H7 (cell line): ENCODE results near the gene ENTHD1. TPM values are rescaled to one million over a fixed set of nuclear protein-coding genes. Genes with fewer than 3 reads are reported as not detected.
A peak's percentile ranks its signal among the peaks of the same experiment; 100 is the strongest.

Experiments
- DNase-seq: peaks from one replicate; pipeline ENCODE4 v3.0.0; 2012
- H3K27me3 ChIP-seq: 2 replicates; pipeline ENCODE4 v1.6.0; 2011; ENCODE audit warnings: mild to moderate bottlenecking, low read length; ENCODE audit not compliant: control insufficient read depth, insufficient read depth
- H3K36me3 ChIP-seq: replicated peaks from 2 replicates; pipeline ENCODE4 v1.5.1; 2011; ENCODE audit warnings: low read length; ENCODE audit not compliant: control insufficient read depth, insufficient read depth
- H3K4me3 ChIP-seq: 2 replicates; pipeline ENCODE4 v1.5.1; 2011; ENCODE audit warnings: low read depth, mild to moderate bottlenecking, control low read depth, low read length, moderate library complexity; ENCODE audit not compliant: insufficient read depth
- total RNA-seq: library from RNA; depleted of rRNA; stranded (reverse); fragments of >200 nt; shearing (Covaris generic); gene quantifications from 2 replicates; pipeline ENCODE4 v1.2.3, GENCODE V29; 2014

Gene ENTHD1
- total RNA-seq, 1 experiment from 2014 or later: not detected

DNA sequence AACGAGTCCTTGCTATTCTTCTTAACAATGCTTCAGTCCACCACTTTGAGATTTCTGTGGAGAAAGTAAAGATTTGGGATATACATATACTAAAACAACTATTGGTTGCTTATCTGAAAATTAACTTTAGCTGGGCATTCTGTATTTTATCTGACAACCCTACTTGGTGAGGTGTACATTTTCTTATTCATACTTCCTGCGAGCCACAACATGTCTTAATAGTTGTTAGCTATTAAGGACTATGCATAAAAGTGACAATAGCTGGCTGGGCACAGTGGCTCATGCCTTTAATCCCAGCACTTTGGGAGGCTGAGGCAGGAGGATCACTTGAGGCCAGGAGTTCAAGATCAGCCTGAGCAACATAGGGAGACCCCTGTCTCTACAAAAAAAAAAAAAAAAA is 38.6 kb upstream of the ENTHD1 start:
- H3K4me3 ChIP-seq: no peak overlapping the region
- no peaks in the 10 kb centered on the region for H3K27me3 ChIP-seq
- DNase-seq: no peak
- H3K36me3 ChIP-seq: no peaks in the 10 kb centered on the region

DNA sequence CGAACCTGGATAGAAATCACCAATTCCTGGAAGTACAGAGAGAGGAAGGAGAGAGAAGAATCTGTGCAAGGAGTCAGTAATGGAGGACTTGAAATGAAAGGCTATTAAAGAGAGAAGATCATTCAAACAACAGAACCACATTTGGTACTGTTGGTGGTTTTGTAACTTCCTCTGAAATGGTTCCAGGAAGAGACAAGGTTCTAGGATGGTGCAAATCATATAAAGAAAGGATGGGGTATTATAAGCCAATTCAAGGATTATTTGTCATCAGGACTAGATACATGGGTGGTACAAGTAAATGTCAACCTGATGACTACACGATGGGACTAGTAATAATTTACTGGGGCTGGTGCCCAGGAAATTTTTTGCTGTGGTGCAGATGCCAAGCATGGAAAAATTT is 37.7 kb upstream of the ENTHD1 start:
- Histone ChIP-seq H3K27me3 (no peaks in the 10 kb centered on the region), H3K4me3 (no peak overlapping the region), H3K36me3 (no peaks in the 10 kb centered on the region)
- DNase-seq: no peak

- H3K27me3 ChIP-seq: no peaks in the 10 kb centered on the region
- no peaks in the 10 kb centered on the region for H3K36me3 ChIP-seq
- DNase-seq: no peak
- no peak overlapping the region for H3K4me3 ChIP-seq
Observed at GRCh38 chr22:39928536-39929520, 35.3 kb upstream of the ENTHD1 start.

GRCh38 chr22:39927544-39927943 is 34.0 kb upstream of the ENTHD1 start:
- H3K36me3 ChIP-seq: no peaks in the 10 kb centered on the region
- peak; percentile 33 for DNase-seq
- no peak overlapping the region for H3K4me3 ChIP-seq
- H3K27me3 ChIP-seq: no peaks in the 10 kb centered on the region

DNA sequence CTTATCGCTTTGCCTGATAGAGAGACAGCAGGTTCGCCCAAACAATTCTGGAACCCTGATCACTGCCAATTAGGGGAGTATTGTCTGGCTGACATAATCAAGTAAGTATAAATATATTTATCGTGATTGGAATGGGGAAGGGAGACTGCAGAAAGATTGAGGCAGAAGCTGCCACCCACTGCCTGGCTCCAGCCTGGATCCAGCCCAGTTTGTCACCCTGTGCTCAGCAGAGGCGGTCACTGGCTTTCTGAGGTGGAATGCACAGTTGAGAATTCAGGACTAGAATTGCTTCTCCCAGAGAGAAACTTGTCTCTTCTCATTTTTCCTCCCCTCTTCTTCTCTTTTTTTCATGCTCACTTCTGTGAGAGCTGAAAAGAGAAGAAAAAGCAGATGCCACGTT is 33.2 kb upstream of the ENTHD1 start:
- Histone ChIP-seq H3K36me3 (no peaks in the 10 kb centered on the region), H3K4me3 (no peak overlapping the region), H3K27me3 (no peaks in the 10 kb centered on the region)
- DNase-seq: no peak

DNA sequence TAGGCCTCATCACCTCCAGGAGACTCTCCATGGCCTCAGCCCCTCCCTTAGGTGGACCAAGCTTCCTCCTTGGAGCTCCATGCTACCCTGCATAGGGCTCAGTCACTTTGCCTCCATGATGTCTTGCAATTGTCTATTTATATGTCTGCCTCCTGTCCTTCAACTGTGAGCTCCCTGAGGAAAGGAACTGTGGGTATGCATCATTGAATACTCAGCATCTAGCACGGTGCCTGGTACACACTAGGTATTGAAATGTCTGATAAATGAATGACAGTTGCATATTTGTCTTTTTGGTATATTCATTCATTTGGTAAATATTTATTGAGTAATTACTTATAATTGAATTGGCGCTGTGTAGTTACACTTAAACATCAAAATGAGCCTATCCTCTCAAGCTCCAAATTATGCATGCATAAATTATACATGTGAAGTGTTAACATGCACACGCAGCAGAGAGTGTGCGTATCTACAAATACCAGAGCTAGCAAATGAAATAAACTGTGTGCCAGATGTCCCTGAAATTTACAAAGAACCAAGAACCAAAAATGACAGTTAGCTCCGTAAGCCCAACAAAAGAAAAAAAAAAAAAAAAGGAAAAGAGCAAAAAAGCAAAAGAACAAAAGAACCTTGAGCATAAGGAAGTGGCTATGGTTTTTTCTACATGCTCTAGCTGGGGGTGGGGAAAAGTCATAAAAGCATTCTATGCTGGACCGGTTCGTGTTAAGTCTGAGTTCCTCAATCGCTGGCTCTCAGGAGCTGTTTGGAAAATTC is 32.5 kb upstream of the ENTHD1 start:
- Histone ChIP-seq H3K36me3 (no peaks in the 10 kb centered on the region), H3K4me3 (no peak overlapping the region), H3K27me3 (no peaks in the 10 kb centered on the region)
- no peak for DNase-seq

DNA sequence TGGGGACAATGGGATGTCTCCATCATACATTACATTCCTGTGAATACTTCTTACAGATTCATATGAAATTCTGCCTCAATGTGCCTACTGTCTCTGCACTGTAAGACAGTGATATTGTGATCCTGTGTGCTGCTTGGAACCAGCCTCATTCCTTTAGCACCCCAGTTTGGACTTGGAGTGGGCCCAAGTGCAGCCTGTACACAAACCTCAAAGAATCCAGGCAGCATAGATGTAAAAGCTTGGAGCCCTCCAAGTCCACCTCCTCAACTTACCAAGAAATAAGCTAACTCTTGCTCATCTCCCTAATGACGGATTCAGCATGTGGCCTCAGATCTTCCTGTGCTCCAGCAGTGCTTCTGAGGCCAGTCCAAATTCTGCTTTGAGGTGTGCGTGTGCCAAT is 31.7 kb upstream of the ENTHD1 start:
- H3K27me3 ChIP-seq: no peaks in the 10 kb centered on the region
- H3K36me3 ChIP-seq: no peaks in the 10 kb centered on the region
- DNase-seq: no peak
- no peak overlapping the region for H3K4me3 ChIP-seq

- Histone ChIP-seq H3K4me3 (no peak overlapping the region), H3K36me3 (no peaks in the 10 kb centered on the region), H3K27me3 (no peaks in the 10 kb centered on the region)
- no peak for DNase-seq
Observed at GRCh38 chr22:39924286-39924685, 30.7 kb upstream of the ENTHD1 start.

- Histone ChIP-seq H3K36me3 (no peaks in the 10 kb centered on the region), H3K27me3 (no peaks in the 10 kb centered on the region), H3K4me3 (no peak overlapping the region)
- no peak for DNase-seq
Observed at GRCh38 chr22:39923696-39924095, 30.1 kb upstream of the ENTHD1 start.

DNA sequence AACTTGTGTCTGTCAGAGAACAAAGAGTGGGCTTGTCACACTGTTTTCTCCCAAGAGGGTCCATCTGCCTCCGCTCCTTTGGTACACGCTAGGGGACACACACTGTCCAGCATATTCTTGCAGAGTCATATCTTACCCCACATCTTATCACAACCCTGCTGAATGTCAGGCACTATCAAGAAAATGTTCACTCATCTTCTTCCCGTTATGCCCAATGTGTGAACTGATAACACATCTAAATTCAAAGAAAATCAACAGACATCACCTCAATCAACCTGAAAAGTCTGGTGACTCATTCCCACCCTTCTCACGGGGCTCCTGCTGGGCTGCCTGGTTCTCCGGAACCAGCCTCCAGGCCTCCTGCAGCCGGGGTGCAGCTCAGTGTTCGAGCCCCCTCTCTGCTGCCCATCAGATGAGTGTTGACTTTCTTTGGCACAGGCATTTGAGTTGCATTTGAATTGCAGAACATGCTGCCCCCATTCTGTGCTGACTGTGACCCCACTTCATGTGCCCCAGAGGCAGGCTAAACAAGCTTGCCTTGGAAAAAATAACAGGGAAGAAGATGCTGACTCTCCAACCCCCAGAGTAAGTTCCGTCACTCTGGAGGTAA is 26.7 kb upstream of the ENTHD1 start:
- Histone ChIP-seq H3K36me3 (no peaks in the 10 kb centered on the region), H3K27me3 (no peaks in the 10 kb centered on the region), H3K4me3 (no peak overlapping the region)
- no peak for DNase-seq

- DNase-seq: no peak
Observed at GRCh38 chr22:39917776-39918495, 24.4 kb upstream of the ENTHD1 start.

GRCh38 chr22:39917197-39917643 is 23.7 kb upstream of the ENTHD1 start:
- no peak for DNase-seq
- no peaks in the 10 kb centered on the region for H3K27me3 ChIP-seq
- H3K4me3 ChIP-seq: no peak overlapping the region
- H3K36me3 ChIP-seq: no peaks in the 10 kb centered on the region

More at GRCh38 chr22:39917776-39918495, 24.4 kb upstream of the ENTHD1 start:
- Histone ChIP-seq H3K27me3 (no peaks in the 10 kb centered on the region), H3K4me3 (no peak overlapping the region), H3K36me3 (no peaks in the 10 kb centered on the region)

DNA sequence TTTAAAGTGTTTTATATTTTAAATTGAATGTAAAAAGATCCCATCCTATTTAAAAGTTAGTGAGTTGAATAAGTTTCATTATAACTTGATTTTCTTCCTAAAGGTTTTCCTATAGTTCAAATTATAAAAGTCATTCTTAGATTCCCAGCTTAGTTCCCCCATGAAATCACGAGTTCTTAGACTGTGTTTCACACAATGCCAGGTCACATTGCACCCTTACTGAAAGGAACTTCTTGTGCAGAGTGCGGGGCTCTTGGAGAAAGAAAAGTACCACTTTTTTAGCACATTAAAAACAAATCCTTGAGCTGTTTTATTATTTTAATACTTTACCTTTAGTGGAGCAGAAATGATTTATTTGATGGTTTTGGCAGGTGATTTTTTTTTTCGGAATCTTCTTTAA is 22.9 kb upstream of the ENTHD1 start:
- H3K36me3 ChIP-seq: no peaks in the 10 kb centered on the region
- H3K27me3 ChIP-seq: no peaks in the 10 kb centered on the region
- H3K4me3 ChIP-seq: no peak overlapping the region
- DNase-seq: no peak

GRCh38 chr22:39915295-39915726 is 21.8 kb upstream of the ENTHD1 start:
- H3K4me3 ChIP-seq: no peak overlapping the region
- no peaks in the 10 kb centered on the region for H3K27me3 ChIP-seq
- no peak for DNase-seq

More at GRCh38 chr22:39915295-39915726, 21.8 kb upstream of the ENTHD1 start:
- no peaks in the 10 kb centered on the region for H3K36me3 ChIP-seq
